ENCODE data around the gene SIVA1.

Gene SIVA1

DNA sequence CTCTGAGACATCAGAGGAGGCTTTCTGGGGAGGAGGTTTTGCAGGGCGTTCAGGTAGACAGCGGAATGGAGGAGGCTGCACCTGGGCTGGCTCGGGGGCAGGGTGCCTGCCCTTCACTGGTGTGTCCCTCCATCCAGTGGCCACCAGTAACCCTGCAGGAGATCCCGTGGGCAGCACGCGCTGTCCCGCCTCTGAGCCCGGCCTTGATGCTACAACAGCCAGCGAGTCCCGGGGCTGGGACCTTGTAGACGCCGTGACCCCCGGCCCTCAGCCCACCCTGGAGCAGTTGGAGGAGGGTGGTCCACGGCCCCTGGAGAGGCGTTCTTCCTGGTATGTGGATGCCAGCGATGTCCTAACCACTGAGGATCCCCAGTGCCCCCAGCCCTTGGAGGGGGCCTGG lies 38.9 kb upstream of the SIVA1 start:
- DNase-seq = no peak
- TF ChIP-seq POLR2A (IDR thresholded peaks at IDR 0.05; ENCODE audit: low read length) = no peak
- TF ChIP-seq GATA1 (IDR thresholded peaks at IDR 0.05; ENCODE audit: low read depth, low read length) = no peak

DNA sequence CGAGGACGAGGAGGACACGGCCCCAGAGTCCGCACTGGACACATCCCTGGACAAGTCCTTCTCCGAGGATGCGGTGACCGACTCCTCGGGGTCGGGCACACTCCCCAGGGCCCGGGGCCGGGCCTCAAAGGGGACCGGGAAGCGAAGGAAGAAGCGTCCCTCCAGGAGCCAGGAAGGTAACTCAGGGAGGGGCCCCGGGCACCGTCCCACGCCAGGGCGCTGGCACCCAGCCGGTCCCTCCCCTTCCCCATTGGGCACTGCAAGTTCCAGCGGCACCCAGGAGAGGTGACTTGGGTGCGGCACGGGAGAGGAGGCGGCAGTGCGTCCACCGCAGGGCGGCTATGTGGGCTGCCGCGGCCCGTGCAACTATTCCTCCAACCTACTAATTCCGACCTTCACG lies 38.3 kb upstream of the SIVA1 start:
- TF ChIP-seq GATA1 (IDR thresholded peaks at IDR 0.05; ENCODE audit: low read depth, low read length) = no peak
- no peak for TF ChIP-seq POLR2A (IDR thresholded peaks at IDR 0.05; ENCODE audit: low read length)

DNA sequence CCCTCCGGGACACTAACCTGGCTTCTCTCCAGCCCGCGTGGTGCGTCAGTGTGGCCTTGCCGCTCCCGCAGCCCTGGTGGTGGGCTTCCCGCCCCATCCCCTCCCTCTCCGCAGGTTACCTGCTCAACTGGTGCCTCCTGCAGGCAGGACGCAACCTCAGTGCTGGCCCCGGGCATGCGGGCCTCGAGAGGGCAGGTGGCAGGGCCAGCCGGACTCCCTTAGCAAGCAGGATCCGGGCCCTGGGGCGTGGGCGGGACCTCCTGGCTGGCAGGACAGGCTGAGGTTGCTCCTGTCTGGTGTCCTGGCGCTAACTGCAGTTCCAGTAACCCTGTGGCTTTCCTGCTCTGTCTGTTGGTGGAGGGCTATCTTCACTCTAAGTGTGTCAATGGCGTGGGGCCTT lies 37.5 kb upstream of the SIVA1 start:
- DNase-seq = no peak
- no peak for TF ChIP-seq POLR2A (IDR thresholded peaks at IDR 0.05; ENCODE audit: low read length)
- TF ChIP-seq GATA1 (IDR thresholded peaks at IDR 0.05; ENCODE audit: low read depth, low read length) = no peak

More for the DNA sequence above, 38.3 kb upstream of the SIVA1 start:
- DNase-seq = no peak

DNA sequence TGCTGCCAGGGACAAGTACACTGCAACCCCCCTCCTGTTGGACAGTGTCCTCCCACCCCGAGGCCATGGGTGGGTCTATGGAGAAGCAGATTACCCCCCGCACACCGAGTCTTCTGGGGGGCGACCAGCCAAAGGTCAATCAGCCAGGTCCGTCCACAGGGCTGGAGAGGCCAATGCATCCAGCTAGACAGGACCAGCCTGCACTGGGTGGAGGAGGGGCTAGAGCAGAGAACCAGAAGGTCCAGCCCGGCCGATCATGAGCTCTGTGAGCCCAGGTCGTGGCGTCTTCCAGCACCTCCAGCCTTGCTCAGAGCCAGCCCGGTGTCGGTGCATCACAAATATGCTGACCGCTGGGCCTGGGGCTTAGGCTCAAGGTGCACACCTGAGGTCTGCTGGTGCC lies 37.1 kb upstream of the SIVA1 start:
- DNase-seq = no peak
- no peak for TF ChIP-seq GATA1 (IDR thresholded peaks at IDR 0.05; ENCODE audit: low read depth, low read length)
- TF ChIP-seq POLR2A (IDR thresholded peaks at IDR 0.05; ENCODE audit: low read length) = no peak

DNA sequence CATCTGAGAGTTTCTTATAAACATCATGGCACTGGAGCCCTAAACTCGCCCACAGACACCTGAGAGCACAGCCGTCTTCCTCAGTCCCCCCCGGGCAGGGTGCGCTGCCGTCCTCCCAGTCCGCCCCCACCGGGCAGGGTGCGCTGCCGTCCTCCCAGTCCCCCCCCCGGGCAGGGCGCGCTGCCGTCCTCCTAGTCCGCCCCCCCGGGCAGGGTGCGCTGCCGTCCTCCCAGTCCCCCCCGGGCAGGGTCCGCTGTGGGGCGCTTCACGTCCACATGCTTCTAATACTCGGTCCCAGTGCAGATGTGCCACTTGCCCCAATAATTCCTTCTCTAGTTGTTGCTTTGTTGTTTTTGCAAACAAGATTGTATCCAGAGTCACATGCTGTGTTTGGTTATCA lies 35.8 kb upstream of the SIVA1 start:
- DNase-seq = no peak
- TF ChIP-seq POLR2A (IDR thresholded peaks at IDR 0.05; ENCODE audit: low read length) = no peak
- TF ChIP-seq GATA1 (IDR thresholded peaks at IDR 0.05; ENCODE audit: low read depth, low read length) = no peak

DNA sequence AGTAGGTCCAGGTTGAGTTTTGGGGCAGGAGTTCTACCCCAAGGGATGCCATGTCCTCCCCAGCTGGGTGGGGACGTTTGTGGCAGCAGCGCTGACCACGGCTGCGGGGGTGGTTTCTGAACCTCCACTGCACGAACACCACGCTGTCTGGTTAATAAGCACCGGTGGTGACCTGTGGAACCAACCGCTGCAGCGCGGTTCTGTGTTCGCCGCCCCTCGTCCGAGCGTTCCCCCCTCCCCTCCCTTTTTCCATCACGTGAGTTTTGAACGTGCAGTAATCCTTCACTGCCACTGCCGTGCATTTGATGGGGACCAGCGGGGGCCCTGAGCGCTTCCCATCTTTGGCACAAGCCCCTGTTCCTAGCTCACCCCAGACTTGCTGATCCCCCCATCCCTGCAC lies 35.3 kb upstream of the SIVA1 start:
- TF ChIP-seq POLR2A (IDR thresholded peaks at IDR 0.05; ENCODE audit: low read length) (no peak), GATA1 (IDR thresholded peaks at IDR 0.05; ENCODE audit: low read depth, low read length) (no peak)
- no peak for DNase-seq

DNA sequence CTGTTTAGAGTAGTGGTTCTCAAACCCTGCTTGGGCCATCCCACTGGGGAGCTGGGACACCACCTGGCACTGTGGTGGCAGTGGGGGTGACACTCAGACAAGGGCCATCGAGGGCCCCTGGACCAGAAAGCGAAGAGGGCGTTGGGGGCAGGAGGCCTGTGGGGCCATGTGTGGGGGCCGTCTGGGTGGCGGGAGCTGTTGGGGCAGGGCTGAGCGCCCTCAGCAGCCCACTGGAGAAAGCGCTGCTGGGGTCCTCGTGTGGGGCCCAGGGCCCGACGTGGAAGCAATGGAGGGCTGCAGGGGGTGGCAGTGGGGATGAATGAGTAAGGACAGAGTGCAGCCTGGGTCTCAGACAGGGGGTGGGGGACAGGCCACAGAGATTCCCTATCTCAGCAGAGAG lies 34.8 kb upstream of the SIVA1 start:
- DNase-seq = no peak
- TF ChIP-seq POLR2A (IDR thresholded peaks at IDR 0.05; ENCODE audit: low read length) = no peak

DNA sequence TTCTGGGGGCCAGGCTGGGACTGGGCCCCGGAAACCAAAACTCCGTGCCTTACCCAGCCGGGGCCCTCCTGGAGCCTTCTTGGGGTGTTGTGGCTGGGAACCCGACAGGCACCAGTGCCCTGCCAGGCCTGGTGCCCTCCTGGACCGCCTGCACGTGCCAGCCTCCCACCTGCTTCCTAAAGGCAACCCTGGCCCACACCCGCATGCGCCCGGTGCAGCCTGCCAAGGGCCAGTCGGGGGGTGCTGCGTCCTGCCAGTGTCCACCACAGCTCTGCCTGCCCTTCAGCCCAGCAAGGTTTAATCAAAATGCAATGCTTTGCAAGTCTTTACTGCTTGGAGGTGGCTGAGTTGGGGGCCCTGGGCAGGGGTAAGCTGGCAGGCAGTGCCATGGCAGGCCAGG lies 34.1 kb upstream of the SIVA1 start:
- TF ChIP-seq POLR2A (IDR thresholded peaks at IDR 0.05; ENCODE audit: low read length) (no peak), GATA1 (IDR thresholded peaks at IDR 0.05; ENCODE audit: low read depth, low read length) (no peak)
- no peak for DNase-seq

DNA sequence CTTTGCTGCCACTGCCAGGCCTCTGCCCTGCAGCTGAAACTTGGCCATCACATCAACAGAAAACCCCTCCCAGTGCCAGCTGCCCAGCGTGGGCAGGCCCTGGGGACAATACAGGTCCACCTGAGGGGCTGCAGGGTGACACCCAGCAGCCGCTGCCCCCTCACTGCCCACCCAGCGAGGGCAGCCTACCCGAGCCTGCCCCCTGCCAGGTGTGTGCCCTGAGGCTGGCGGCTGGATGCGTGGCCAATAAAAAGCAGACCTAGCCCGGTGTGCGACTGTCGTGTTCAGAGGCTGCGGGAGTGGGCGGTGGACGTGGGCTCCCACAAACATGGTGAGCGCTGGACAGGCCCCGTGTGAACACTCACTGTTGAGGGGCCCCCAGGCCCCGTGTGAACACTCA lies 33.6 kb upstream of the SIVA1 start:
- TF ChIP-seq POLR2A (IDR thresholded peaks at IDR 0.05; ENCODE audit: low read length) (no peak), GATA1 (IDR thresholded peaks at IDR 0.05; ENCODE audit: low read depth, low read length) (no peak)
- DNase-seq = no peak

DNA sequence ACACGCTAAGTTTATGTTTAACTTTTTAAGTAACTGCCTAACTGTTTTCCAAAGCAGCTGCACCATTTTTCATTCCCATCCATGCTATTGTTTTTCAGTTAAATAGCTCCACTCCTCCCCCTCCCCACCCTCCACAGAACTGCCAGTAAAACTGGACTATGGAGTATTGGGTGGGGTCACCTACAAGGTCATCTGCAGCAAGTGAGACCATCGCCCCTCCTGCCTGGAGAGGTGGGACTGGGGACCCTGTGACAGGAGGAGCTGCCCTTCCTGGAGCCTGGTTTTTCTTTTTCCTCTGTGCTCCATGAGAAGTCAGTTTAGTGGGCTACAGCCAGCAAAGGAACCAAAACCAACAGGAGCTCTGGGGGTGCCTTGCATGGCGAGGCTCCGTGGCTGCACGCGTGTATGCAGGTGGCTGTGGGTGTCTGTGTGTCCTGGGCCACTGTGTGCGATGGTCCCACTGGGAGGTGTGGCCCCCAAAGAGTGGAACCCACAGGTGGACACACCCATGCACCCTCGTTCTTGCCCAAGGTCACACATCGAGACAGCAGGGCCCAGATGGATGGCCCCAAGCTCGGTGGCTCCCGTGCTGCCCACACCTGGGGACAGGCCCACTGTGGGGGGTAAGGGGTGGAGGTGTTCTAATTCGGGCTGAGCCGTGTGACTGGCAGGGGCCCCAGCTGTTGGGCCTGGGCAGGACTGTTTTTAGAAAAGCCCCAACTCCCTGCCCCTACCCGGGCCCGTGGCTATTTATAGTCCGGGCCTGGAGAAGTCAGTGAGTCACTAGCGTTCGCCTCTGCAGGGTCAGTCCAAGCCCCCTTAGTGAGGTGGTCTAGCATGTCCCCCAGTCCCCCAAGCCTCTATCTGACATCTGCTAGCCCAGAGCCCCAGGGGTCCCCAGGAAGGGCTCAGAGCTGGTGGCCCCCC lies 31.2 kb upstream of the SIVA1 start:
- TF ChIP-seq GATA1 (IDR thresholded peaks at IDR 0.05; ENCODE audit: low read depth, low read length) (no peak), POLR2A (IDR thresholded peaks at IDR 0.05; ENCODE audit: low read length) (no peak)
- no peak for DNase-seq

DNA sequence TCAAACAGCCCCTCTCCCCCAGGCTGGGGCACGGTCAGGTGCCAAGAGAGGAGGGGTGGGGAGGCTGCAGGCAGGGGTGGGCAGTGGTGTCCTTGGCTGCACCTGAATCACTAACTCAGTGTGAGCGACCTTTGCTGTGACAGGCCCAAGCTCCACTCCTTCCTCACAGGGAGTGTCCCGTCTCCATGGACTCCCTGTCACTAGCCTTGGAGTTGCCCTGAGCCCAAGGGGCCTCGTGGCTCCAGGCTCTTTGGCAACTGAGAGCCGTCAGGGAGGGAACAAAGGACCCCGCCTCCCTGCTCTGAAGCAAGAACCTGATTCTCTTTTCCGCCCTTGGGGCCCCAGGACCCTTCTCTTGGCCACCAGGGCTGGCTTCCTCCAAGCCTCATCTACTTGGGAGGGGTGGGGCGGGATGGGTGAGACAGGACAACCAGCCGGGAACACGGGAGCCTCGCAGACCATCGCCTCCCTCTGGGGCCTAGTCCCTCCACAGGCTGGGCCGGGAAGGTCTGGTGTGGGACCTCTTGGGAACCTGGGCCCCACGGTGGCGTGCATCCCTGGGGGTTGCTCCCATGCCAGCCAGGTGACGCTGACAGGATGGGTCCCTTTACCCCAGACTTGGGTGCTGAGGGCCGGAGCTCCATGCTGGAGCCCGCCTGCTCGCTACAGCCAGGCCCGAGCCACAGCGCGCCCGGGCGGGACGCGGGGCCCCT lies 29.9 kb upstream of the SIVA1 start:
- TF ChIP-seq POLR2A (IDR thresholded peaks at IDR 0.05; ENCODE audit: low read length) = no peak
- no peak for TF ChIP-seq GATA1 (IDR thresholded peaks at IDR 0.05; ENCODE audit: low read depth, low read length)
- no peak for DNase-seq

DNA sequence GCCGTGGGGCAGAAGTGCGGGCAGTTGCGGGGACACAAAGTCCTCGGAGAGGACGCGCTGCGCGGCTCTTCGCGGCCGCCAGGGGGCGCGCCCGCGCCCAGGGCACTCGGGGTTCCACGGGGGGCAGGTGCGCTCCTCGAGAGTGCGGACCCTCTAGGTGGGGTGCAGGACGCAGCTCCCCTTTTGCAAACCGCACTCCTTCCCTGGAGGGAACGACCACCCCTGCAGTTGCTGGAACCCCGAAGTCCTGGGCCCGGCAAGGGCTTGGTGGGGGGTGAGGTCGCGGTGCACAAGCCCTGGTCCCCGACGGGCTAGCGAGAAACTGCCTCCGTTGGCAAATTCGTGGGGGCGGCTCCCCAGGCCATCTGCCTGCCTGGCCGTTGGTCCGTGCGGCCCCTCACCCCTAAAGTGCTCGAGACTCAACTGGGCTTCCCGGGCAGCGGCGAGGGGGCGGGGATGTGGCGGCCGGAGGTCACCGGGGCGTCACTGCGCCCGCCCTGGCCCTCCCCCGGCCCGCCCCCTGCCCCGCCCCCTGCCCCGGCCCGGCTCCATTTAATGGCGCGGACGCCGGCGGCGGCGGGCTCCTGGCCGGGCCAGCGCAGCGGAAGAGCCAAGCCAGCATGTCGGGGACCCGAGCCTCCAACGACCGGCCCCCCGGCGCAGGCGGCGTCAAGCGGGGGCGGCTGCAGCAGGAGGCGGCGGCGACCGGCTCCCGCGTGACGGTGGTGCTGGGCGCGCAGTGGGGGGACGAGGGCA lies 29.1 kb upstream of the SIVA1 start, which contains the start of gene ADSS1:
ADSS1 (plus strand) TSS at position 579 of the 756 bp plus-strand sequence; CDS start at position 621, 42 bp downstream.
- TF ChIP-seq POLR2A (IDR thresholded peaks at IDR 0.05; ENCODE audit: low read length) (no peak), GATA1 (IDR thresholded peaks at IDR 0.05; ENCODE audit: low read depth, low read length) (no peak)
- DNase-seq = peak; percentile 67 to 81

DNA sequence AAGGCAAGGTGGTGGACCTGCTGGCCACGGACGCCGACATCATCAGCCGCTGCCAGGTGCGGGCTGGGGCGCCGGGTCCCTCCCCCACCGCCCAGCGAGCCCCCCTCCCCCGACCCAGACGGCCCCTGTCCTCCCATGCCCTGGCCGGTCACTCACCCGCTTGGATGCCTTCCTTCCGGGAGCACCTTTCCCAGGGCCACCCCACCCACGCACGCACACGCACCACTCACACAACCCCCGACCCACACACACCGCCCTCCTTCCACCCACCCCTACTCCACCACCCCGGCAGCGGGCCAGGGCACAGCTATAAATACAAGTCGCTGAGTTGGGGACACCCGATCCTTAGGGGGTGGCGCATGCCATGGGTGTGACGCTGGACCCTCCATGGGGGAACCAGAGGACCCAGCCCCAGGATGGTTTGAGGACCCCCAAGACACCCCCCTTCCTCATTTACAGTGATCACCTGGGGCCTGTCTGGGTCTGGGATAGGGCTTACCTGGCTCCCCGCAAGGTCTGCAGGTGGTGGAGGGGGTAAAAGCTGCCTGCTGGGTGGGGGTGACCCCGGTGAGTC lies 28.5 kb upstream of the SIVA1 start:
- TF ChIP-seq POLR2A (IDR thresholded peaks at IDR 0.05; ENCODE audit: low read length) (no peak), GATA1 (IDR thresholded peaks at IDR 0.05; ENCODE audit: low read depth, low read length) (no peak)
- no peak for DNase-seq

Data from erythroblast (primary cell).